GM23338 (cell line): ENCODE measurements around the gene MSMB.

ENCODE experiments used
- EZH2 ChIP-seq: fragments of 200-600 bp; sonication (generic); IDR thresholded peaks from one replicate; pipeline ENCODE4 v1.8.0; 2017; ENCODE audit warnings: antibody characterized with exemption, mild to moderate bottlenecking, low read depth; ENCODE audit not compliant: unreplicated experiment
- EZH2phosphoT487 ChIP-seq: fragments of 200-600 bp; sonication (generic); IDR thresholded peaks from one replicate; pipeline ENCODE4 v1.8.1; 2018; ENCODE audit warnings: antibody characterized with exemption; ENCODE audit not compliant: unreplicated experiment
- JUNB ChIP-seq: IDR thresholded peaks from one replicate; pipeline ENCODE4 v1.6.1; 2016; ENCODE audit warnings: antibody characterized with exemption; ENCODE audit not compliant: unreplicated experiment
- NANOG ChIP-seq: IDR thresholded peaks from 2 replicates; pipeline ENCODE4 v1.6.1; 2016; ENCODE audit warnings: antibody characterized with exemption, borderline replicate concordance
- POLR2AphosphoS5 ChIP-seq: IDR thresholded peaks from 2 replicates; pipeline ENCODE4 v1.6.1; 2016; ENCODE audit warnings: antibody characterized with exemption, low read depth
- ZNF331 ChIP-seq: fragments of 250-450 bp; sonication (Bioruptor Pico); IDR thresholded peaks from 2 replicates; pipeline ENCODE4 v1.5.0; 2020; ENCODE audit warnings: low read depth, mild to moderate bottlenecking, moderate library complexity
- TF ChIP-seq, protein P1 (sequence below), 2 experiments: fragments of 200-600 bp in 1 of 2; sonication (generic) in 1 of 2; conservative IDR thresholded peaks; 2 replicates each; pipeline versions ENCODE4 v1.5.1 to v1.6.1; 2016 to 2017; ENCODE audit warnings: antibody characterized with exemption in 2 of 2, low read depth in 2 of 2, mild to moderate bottlenecking in 2 of 2, moderate library complexity in 1 of 2
- TF ChIP-seq, protein P2 (sequence below): IDR thresholded peaks from one replicate; pipeline ENCODE4 v1.6.1; 2018; ENCODE audit warnings: antibody characterized with exemption; ENCODE audit not compliant: unreplicated experiment

DNA sequence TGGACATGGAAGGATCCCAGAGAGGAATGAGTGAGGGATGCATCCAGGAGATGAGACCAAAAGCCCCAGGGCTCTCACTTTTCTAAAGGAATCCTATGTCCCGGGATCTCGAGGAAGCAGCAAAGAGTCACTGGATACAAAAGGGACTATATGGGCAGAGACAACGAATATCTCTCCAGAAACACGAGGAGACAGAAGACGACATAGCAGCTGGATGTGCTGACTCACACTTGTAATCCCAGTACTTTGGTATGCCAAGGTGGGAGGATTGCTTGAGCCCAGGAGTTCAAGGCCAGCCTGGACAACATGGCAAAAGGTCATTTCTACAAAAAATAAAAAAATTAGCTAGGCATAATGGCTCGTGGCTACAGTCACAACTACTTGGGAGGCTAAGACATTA, 24.7 kb upstream of the MSMB start:
- TF ChIP-seq, protein P1, sequence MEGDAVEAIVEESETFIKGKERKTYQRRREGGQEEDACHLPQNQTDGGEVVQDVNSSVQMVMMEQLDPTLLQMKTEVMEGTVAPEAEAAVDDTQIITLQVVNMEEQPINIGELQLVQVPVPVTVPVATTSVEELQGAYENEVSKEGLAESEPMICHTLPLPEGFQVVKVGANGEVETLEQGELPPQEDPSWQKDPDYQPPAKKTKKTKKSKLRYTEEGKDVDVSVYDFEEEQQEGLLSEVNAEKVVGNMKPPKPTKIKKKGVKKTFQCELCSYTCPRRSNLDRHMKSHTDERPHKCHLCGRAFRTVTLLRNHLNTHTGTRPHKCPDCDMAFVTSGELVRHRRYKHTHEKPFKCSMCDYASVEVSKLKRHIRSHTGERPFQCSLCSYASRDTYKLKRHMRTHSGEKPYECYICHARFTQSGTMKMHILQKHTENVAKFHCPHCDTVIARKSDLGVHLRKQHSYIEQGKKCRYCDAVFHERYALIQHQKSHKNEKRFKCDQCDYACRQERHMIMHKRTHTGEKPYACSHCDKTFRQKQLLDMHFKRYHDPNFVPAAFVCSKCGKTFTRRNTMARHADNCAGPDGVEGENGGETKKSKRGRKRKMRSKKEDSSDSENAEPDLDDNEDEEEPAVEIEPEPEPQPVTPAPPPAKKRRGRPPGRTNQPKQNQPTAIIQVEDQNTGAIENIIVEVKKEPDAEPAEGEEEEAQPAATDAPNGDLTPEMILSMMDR (conservative IDR thresholded peaks at IDR 0.05; ENCODE audit: low read depth in 2 of 2), result no peak
- no peak for TF ChIP-seq EZH2phosphoT487
- TF ChIP-seq POLR2AphosphoS5, result no peak
- TF ChIP-seq, protein P2, sequence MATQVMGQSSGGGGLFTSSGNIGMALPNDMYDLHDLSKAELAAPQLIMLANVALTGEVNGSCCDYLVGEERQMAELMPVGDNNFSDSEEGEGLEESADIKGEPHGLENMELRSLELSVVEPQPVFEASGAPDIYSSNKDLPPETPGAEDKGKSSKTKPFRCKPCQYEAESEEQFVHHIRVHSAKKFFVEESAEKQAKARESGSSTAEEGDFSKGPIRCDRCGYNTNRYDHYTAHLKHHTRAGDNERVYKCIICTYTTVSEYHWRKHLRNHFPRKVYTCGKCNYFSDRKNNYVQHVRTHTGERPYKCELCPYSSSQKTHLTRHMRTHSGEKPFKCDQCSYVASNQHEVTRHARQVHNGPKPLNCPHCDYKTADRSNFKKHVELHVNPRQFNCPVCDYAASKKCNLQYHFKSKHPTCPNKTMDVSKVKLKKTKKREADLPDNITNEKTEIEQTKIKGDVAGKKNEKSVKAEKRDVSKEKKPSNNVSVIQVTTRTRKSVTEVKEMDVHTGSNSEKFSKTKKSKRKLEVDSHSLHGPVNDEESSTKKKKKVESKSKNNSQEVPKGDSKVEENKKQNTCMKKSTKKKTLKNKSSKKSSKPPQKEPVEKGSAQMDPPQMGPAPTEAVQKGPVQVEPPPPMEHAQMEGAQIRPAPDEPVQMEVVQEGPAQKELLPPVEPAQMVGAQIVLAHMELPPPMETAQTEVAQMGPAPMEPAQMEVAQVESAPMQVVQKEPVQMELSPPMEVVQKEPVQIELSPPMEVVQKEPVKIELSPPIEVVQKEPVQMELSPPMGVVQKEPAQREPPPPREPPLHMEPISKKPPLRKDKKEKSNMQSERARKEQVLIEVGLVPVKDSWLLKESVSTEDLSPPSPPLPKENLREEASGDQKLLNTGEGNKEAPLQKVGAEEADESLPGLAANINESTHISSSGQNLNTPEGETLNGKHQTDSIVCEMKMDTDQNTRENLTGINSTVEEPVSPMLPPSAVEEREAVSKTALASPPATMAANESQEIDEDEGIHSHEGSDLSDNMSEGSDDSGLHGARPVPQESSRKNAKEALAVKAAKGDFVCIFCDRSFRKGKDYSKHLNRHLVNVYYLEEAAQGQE, result no peak
- no peak for TF ChIP-seq ZNF331 (CRISPR knock-in tag)
- TF ChIP-seq EZH2, result no peak
- TF ChIP-seq JUNB, result no peak
- TF ChIP-seq NANOG, result no peak
